IMR-90 (cell line): ENCODE data around the gene FAM78A. TPM values are rescaled to one million over a fixed set of nuclear protein-coding genes. Genes with fewer than 3 reads are reported as not detected.

Source experiments
- ATAC-seq: fragments of 200-7000 bp; cut with Tn5 transposase; 2 replicates; pipeline ENCODE4 v1.9.1; 2020; ENCODE audit warnings: low read depth, mild to moderate bottlenecking, moderate library complexity
- BruUV-seq: library from RNA; stranded (reverse); fragments of 400-500 nt; replicated peaks from 2 replicates; lab custom pipeline; 2021; lab: Mats Ljungman, UMichigan
- CTCF ChIA-PET: fragments of 300-600 bp; formaldehyde crosslinking; extraction: SDS; loops from one replicate; lab custom pipeline; 2021; ENCODE audit warnings: antibody characterized with exemption; lab: Yijun Ruan, JAX
- POLR2A ChIA-PET: fragments of 300-600 bp; sonication (Branson Sonifier 250); formaldehyde crosslinking; loops from one replicate; lab custom pipeline; 2022; ENCODE audit warnings: antibody characterized with exemption; ENCODE audit not compliant: unreplicated experiment; lab: Charles Lee
- DNase-seq: peaks from one replicate; pipeline ENCODE4 v3.0.0; 2013
- H2AFZ ChIP-seq: replicated peaks from 2 replicates; pipeline ENCODE3; 2013; ENCODE audit warnings: low read length, mild to moderate bottlenecking; ENCODE audit not compliant: poor library complexity
- H2AK5ac ChIP-seq: 2 replicates; pipeline ENCODE4 v1.6.1; 2013; ENCODE audit warnings: low read depth, low read length, inconsistent platforms
- H2AK9ac ChIP-seq: replicated peaks from 2 replicates; pipeline ENCODE3; 2013; ENCODE audit warnings: mild to moderate bottlenecking, low read depth, low read length, moderate library complexity; ENCODE audit not compliant: poor library complexity
- H2BK120ac ChIP-seq: 2 replicates; pipeline ENCODE4 v1.6.1; 2013; ENCODE audit warnings: low read depth, low read length, inconsistent platforms
- H2BK15ac ChIP-seq: 3 replicates; pipeline ENCODE4 v1.6.1; 2013; ENCODE audit warnings: low read depth, low read length, inconsistent platforms
- H2BK20ac ChIP-seq: 2 replicates; pipeline ENCODE4 v1.6.1; 2013; ENCODE audit warnings: low read depth, mild to moderate bottlenecking, inconsistent platforms, low read length, moderate library complexity
- H2BK5ac ChIP-seq: 2 replicates; pipeline ENCODE4 v1.6.1; 2013; ENCODE audit warnings: mild to moderate bottlenecking, low read depth, low read length, inconsistent platforms; ENCODE audit not compliant: poor library complexity, severe bottlenecking
- H3K14ac ChIP-seq: replicated peaks from 2 replicates; pipeline ENCODE4 v1.6.1; 2013; ENCODE audit warnings: low read depth, low read length, inconsistent platforms
- H3K18ac ChIP-seq: 2 replicates; pipeline ENCODE4 v1.6.1; 2013; ENCODE audit warnings: low read depth, low read length, control low read depth
- H3K23ac ChIP-seq: 2 replicates; pipeline ENCODE4 v1.6.1; 2013; ENCODE audit warnings: low read depth, low read length, inconsistent platforms
- H3K27ac ChIP-seq: 2 replicates; pipeline ENCODE4 v1.5.1; 2013; ENCODE audit warnings: mild to moderate bottlenecking, control low read depth, low read length; ENCODE audit not compliant: insufficient read depth
- H3K27me3 ChIP-seq: 2 replicates; pipeline ENCODE4 v1.6.1; 2013; ENCODE audit warnings: low read length; ENCODE audit not compliant: control insufficient read depth, insufficient read depth
- H3K36me3 ChIP-seq: 2 replicates; pipeline ENCODE4 v1.6.1; 2013; ENCODE audit warnings: low read length, mixed read lengths; ENCODE audit not compliant: control insufficient read depth, insufficient read depth
- H3K4ac ChIP-seq: 2 replicates; pipeline ENCODE4 v1.6.1; 2013; ENCODE audit warnings: low read depth, low read length, inconsistent platforms
- H3K4me1 ChIP-seq: 2 replicates; pipeline ENCODE4 v1.6.1; 2013; ENCODE audit warnings: low read length, mixed read lengths; ENCODE audit not compliant: control insufficient read depth, insufficient read depth
- H3K4me2 ChIP-seq: 2 replicates; pipeline ENCODE4 v1.6.1; 2013; ENCODE audit warnings: low read depth, mild to moderate bottlenecking, control low read depth, low read length, moderate library complexity
- H3K4me3 ChIP-seq: 2 replicates; pipeline ENCODE4 v1.5.1; 2013; ENCODE audit warnings: low read depth, mild to moderate bottlenecking, control low read depth, low read length, moderate library complexity; ENCODE audit not compliant: insufficient read depth
- H3K56ac ChIP-seq: 2 replicates; pipeline ENCODE4 v1.6.1; 2013; ENCODE audit warnings: low read length, inconsistent platforms; ENCODE audit not compliant: insufficient read depth; ENCODE audit errors: extremely low read depth
- H3K79me1 ChIP-seq, 2 experiments: 2 replicates each; pipeline ENCODE4 v1.6.1; 2013; ENCODE audit warnings: low read length in 2 of 2, inconsistent platforms in 1 of 2, low read depth in 1 of 2
- H3K9ac ChIP-seq: 2 replicates; pipeline ENCODE4 v1.6.1; 2013; ENCODE audit warnings: low read depth, low read length, control low read depth
- H3K9me1 ChIP-seq: 2 replicates; pipeline ENCODE4 v1.6.1; 2013; ENCODE audit warnings: low read length, inconsistent platforms; ENCODE audit not compliant: insufficient read depth
- H3K9me3 ChIP-seq: 2 replicates; pipeline ENCODE4 v1.6.1; 2013; ENCODE audit warnings: low read length; ENCODE audit not compliant: control insufficient read depth, insufficient read depth
- H4K20me1 ChIP-seq: 2 replicates; pipeline ENCODE4 v1.6.1; 2013; ENCODE audit warnings: low read length, inconsistent platforms; ENCODE audit not compliant: insufficient read depth
- H4K5ac ChIP-seq: 2 replicates; pipeline ENCODE4 v1.6.1; 2013; ENCODE audit warnings: mild to moderate bottlenecking, low read depth, low read length, control low read depth
- H4K8ac ChIP-seq, 2 experiments: 2 replicates each; pipeline ENCODE4 v1.6.1; 2013; ENCODE audit warnings: low read depth in 2 of 2, low read length in 2 of 2, control low read depth in 1 of 2, inconsistent platforms in 1 of 2
- H4K91ac ChIP-seq: 2 replicates; pipeline ENCODE4 v1.6.1; 2013; ENCODE audit warnings: low read depth, low read length, inconsistent platforms; ENCODE audit not compliant: insufficient read depth
- BHLHE40 ChIP-seq: fragments of 150-350 bp; IDR thresholded peaks from 2 replicates; pipeline ENCODE4 v1.6.1; 2016; ENCODE audit warnings: mild to moderate bottlenecking, low read depth, low read length
- CEBPB ChIP-seq: IDR thresholded peaks from 2 replicates; pipeline ENCODE4 v1.6.1; 2012; ENCODE audit warnings: low read depth, low read length, improper control_type of control experiment
- CHD1 ChIP-seq: IDR thresholded peaks from 2 replicates; pipeline ENCODE4 v1.6.1; 2012; ENCODE audit warnings: low read depth, low read length, improper control_type of control experiment
- FOS ChIP-seq: fragments of 150-350 bp; IDR thresholded peaks from 2 replicates; pipeline ENCODE4 v1.6.1; 2016; ENCODE audit warnings: low read depth, low read length
- MAFK ChIP-seq: IDR thresholded peaks from 2 replicates; pipeline ENCODE4 v1.6.1; 2012; ENCODE audit warnings: low read depth, low read length, improper control_type of control experiment
- NFE2L2 ChIP-seq: fragments of 150-350 bp; IDR thresholded peaks from 2 replicates; pipeline ENCODE4 v1.6.1; 2016; ENCODE audit warnings: low read depth, mild to moderate bottlenecking, low read length
- POLR2A ChIP-seq: IDR thresholded peaks from 2 replicates; pipeline ENCODE4 v1.6.1; 2012; ENCODE audit warnings: mild to moderate bottlenecking, low read depth, low read length
- RAD21 ChIP-seq: IDR thresholded peaks from 2 replicates; pipeline ENCODE4 v1.6.1; 2012; ENCODE audit warnings: low read length, improper control_type of control experiment
- RCOR1 ChIP-seq: IDR thresholded peaks from 2 replicates; pipeline ENCODE4 v1.6.1; 2012; ENCODE audit warnings: mild to moderate bottlenecking, low read length, improper control_type of control experiment; ENCODE audit not compliant: insufficient replicate concordance
- RFX5 ChIP-seq: IDR thresholded peaks from 2 replicates; pipeline ENCODE4 v1.8.0; 2012; ENCODE audit warnings: low read depth, mild to moderate bottlenecking, low read length, moderate library complexity
- SMC3 ChIP-seq: fragments of 150-350 bp; IDR thresholded peaks from 2 replicates; pipeline ENCODE4 v1.6.1; 2016; ENCODE audit warnings: low read depth, mild to moderate bottlenecking, antibody characterized with exemption, low read length, moderate library complexity
- WGBS, 2 experiments: methylation state at CpG; one replicate each; pipeline versions ENCODE4 v1.1.5 to v1.1.7; 2013; ENCODE audit warnings: missing lambda C conversion rate in 2 of 2; ENCODE audit not compliant: insufficient read length in 1 of 2; ENCODE audit errors: extremely low coverage in 2 of 2; 5-methylcytosine and 5-hydroxymethylcytosine counted together
- dilution Hi-C: fragments of 300-500 bp; cut with HindIII; formaldehyde crosslinking; loops from one replicate; pipeline ENCODE4 v1.14.3; 2018; ENCODE audit warnings: low sequenced_read_pairs; ENCODE audit not compliant: unreplicated experiment
- in situ Hi-C: fragments of 300-500 bp; cut with MboI; formaldehyde crosslinking; loops from 3 replicates; pipeline ENCODE4 v1.14.3; 2019; ENCODE audit warnings: low sequenced_read_pairs, inconsistent platforms, mixed read lengths
- intact Hi-C: fragments of 100-400 bp; cut with micrococcal nuclease; formaldehyde crosslinking; loops from 2 replicates; pipeline ENCODE4 v1.10.0; 2022
- polyA plus RNA-seq, 3 experiments: library from polyadenylated mRNA; depleted of rRNA; stranded (reverse); fragments of >200 nt; gene quantifications; 2 replicates each; pipeline ENCODE4 v1.2.3, GENCODE V29; 2012; ENCODE audit warnings: low replicate concordance in 1 of 3
- total RNA-seq: library from RNA; depleted of rRNA; stranded (reverse); fragments of >200 nt; gene quantifications from 2 replicates; pipeline ENCODE4 v1.2.3, GENCODE V29; 2012
- TF ChIP-seq, protein P1 (sequence below): conservative IDR thresholded peaks from 2 replicates; pipeline ENCODE4 v1.5.1; 2012; ENCODE audit warnings: mild to moderate bottlenecking, low read depth, low read length, improper control_type of control experiment
- TF ChIP-seq, protein P2 (sequence below): fragments of 150-350 bp; IDR thresholded peaks from 2 replicates; pipeline ENCODE4 v1.6.1; 2016; ENCODE audit warnings: low read depth, mild to moderate bottlenecking, low read length, moderate library complexity, borderline replicate concordance
- TF ChIP-seq, protein P3 (sequence below): fragments of 150-350 bp; IDR thresholded peaks from 2 replicates; pipeline ENCODE4 v1.6.1; 2017; ENCODE audit warnings: mild to moderate bottlenecking, antibody characterized with exemption, low read length, low read depth

Gene FAM78A
- total and polyA plus RNA-seq, 2 of the 4 experiments (the other 2 are of a cell fraction): 0.18 to 0.27 TPM

DNA sequence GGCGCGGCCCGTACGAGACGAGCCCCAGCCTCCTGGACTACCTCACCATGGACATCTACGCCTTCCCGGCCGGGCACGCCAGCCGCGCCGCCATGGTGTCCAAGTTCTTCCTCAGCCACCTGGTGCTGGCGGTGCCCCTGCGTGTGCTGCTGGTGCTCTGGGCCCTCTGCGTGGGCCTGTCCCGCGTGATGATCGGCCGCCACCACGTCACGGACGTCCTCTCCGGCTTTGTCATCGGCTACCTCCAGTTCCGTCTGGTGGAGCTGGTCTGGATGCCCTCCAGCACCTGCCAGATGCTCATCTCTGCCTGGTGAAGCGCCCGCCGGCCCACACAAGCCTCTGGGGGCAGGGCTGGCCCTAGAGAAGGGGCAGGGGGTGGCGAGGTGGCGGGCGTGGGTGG is 31.7 kb upstream of the FAM78A start:
- dilution Hi-C loops (no loop called here), intact Hi-C loops (no loop called here), in situ Hi-C loops (no loop called here)
- H2AFZ ChIP-seq: no peak overlapping the region
- TF ChIP-seq BHLHE40: no peak
- no peak for TF ChIP-seq FOS
- TF ChIP-seq, protein P1, sequence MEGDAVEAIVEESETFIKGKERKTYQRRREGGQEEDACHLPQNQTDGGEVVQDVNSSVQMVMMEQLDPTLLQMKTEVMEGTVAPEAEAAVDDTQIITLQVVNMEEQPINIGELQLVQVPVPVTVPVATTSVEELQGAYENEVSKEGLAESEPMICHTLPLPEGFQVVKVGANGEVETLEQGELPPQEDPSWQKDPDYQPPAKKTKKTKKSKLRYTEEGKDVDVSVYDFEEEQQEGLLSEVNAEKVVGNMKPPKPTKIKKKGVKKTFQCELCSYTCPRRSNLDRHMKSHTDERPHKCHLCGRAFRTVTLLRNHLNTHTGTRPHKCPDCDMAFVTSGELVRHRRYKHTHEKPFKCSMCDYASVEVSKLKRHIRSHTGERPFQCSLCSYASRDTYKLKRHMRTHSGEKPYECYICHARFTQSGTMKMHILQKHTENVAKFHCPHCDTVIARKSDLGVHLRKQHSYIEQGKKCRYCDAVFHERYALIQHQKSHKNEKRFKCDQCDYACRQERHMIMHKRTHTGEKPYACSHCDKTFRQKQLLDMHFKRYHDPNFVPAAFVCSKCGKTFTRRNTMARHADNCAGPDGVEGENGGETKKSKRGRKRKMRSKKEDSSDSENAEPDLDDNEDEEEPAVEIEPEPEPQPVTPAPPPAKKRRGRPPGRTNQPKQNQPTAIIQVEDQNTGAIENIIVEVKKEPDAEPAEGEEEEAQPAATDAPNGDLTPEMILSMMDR: no peak
- no peak for TF ChIP-seq MAFK
- TF ChIP-seq, protein P2, sequence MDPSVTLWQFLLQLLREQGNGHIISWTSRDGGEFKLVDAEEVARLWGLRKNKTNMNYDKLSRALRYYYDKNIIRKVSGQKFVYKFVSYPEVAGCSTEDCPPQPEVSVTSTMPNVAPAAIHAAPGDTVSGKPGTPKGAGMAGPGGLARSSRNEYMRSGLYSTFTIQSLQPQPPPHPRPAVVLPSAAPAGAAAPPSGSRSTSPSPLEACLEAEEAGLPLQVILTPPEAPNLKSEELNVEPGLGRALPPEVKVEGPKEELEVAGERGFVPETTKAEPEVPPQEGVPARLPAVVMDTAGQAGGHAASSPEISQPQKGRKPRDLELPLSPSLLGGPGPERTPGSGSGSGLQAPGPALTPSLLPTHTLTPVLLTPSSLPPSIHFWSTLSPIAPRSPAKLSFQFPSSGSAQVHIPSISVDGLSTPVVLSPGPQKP: no peak
- no peak for TF ChIP-seq RCOR1
- no peak for TF ChIP-seq CHD1
- no peak for TF ChIP-seq RAD21
- no peak for TF ChIP-seq CEBPB
- TF ChIP-seq NFE2L2: no peak
- TF ChIP-seq RFX5: no peak
- TF ChIP-seq, protein P3, sequence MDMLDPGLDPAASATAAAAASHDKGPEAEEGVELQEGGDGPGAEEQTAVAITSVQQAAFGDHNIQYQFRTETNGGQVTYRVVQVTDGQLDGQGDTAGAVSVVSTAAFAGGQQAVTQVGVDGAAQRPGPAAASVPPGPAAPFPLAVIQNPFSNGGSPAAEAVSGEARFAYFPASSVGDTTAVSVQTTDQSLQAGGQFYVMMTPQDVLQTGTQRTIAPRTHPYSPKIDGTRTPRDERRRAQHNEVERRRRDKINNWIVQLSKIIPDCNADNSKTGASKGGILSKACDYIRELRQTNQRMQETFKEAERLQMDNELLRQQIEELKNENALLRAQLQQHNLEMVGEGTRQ: no peak
- no peak for TF ChIP-seq SMC3
- no peak for TF ChIP-seq POLR2A
- 94% methylated on average over 9 of the region's 31 CpGs; no CpG with 5 or more reads in 1 of the 2 experiments for WGBS, 2 experiments
- ChIA-PET CTCF (interaction anchor here (0.6 to 0.7 kb wide), 2 partner anchors 10 to 11 kb away, joined by 3 to 7 read pairs; no protein-coding TSS in a partner anchor), POLR2A (no interaction called here)
- peaks cover 15% of the 10 kb centered on the region for H3K27me3 ChIP-seq
- H3K4me1 ChIP-seq: peaks cover 2% of the 10 kb centered on the region; the same call in 1 of the 2 replicates
- H2AK5ac ChIP-seq: no peak overlapping the region; the same call in 1 of the 2 replicates
- no peak overlapping the region for H3K27ac ChIP-seq
- no peaks in the 10 kb centered on the region for H3K9me1 ChIP-seq
- BruUV-seq: no TSS peak
- DNase-seq (no peak), ATAC-seq (no peak)
- H3K4ac ChIP-seq: no peak overlapping the region
- H3K23ac ChIP-seq: no peak overlapping the region
- H3K14ac ChIP-seq: no peak overlapping the region
- no peak overlapping the region for H4K5ac ChIP-seq
- no peaks in the 10 kb centered on the region for H3K9me3 ChIP-seq
- no peak overlapping the region for H4K91ac ChIP-seq
- no peak overlapping the region for H2BK5ac ChIP-seq
- H3K79me1 ChIP-seq: no peaks in the 10 kb centered on the region
- H3K4me3 ChIP-seq: no peak overlapping the region
- H2AK9ac ChIP-seq: no peak overlapping the region
- H4K20me1 ChIP-seq: no peaks in the 10 kb centered on the region
- H4K8ac ChIP-seq: no peak overlapping the region
- H3K56ac ChIP-seq: no peak overlapping the region
- H3K36me3 ChIP-seq: no peaks in the 10 kb centered on the region
- no peak overlapping the region for H2BK120ac ChIP-seq
- H2BK20ac ChIP-seq: no peak overlapping the region
- no peak overlapping the region for H3K18ac ChIP-seq
- no peak overlapping the region for H2BK15ac ChIP-seq
- H3K9ac ChIP-seq: no peak overlapping the region
- no peak overlapping the region for H3K4me2 ChIP-seq
